PFSK-1 (cell line): ENCODE measurements around the gene HTT.

Source experiments
- FOXP2 ChIP-seq: optimal IDR thresholded peaks from 2 replicates; pipeline ENCODE3; 2011; ENCODE audit warnings: borderline replicate concordance, control low read depth, inconsistent platforms; ENCODE audit not compliant: insufficient read depth; ENCODE audit errors: extremely low read length, extremely low read depth
- POLR2AphosphoS5 ChIP-seq: IDR thresholded peaks from 2 replicates; pipeline ENCODE4 v1.6.1; 2012; ENCODE audit warnings: low read depth, mild to moderate bottlenecking, control low read depth, low read length, moderate library complexity
- SIN3A ChIP-seq: IDR thresholded peaks from 2 replicates; pipeline ENCODE4 v1.6.1; 2012; ENCODE audit warnings: mild to moderate bottlenecking, low read length, moderate library complexity, borderline replicate concordance; ENCODE audit not compliant: insufficient read depth
- TAF1 ChIP-seq: IDR thresholded peaks from 2 replicates; pipeline ENCODE4 v1.6.1; 2012; ENCODE audit warnings: low read length, control low read depth, borderline replicate concordance; ENCODE audit not compliant: insufficient read depth
- TF ChIP-seq, protein P1 (sequence below), 2 experiments: IDR thresholded peaks; 2 replicates each; pipeline versions ENCODE4 v1.6.1 to v1.8.0; 2011 to 2012; ENCODE audit warnings: low read depth in 2 of 2, low read length in 2 of 2, control low read depth in 1 of 2, inconsistent platforms in 1 of 2, mild to moderate bottlenecking in 1 of 2, moderate library complexity in 1 of 2; ENCODE audit not compliant: insufficient read depth in 1 of 2

HTT gene

DNA sequence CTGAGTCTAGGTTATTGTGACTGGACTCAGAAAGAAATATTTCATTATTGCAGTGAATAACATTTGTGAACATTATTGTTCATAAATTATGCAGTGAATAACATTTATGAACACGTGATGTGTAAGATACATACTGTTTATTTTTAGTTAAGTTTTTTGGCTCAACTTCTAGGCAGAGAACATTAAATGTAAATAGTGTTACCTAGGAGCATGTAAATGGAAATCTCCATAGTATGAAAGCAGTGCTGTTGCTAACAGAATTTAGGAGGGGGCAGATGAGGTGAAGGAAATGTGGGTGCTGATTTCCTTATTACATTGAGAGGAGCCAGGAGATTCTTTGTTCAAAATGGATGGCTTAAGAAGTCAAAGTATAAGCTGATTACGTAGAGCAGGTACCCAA lies 45.0 kb downstream of the HTT start:
- TF ChIP-seq POLR2AphosphoS5 (no peak), TAF1 (no peak), SIN3A (no peak), FOXP2 (no peak)
- TF ChIP-seq, protein P1, sequence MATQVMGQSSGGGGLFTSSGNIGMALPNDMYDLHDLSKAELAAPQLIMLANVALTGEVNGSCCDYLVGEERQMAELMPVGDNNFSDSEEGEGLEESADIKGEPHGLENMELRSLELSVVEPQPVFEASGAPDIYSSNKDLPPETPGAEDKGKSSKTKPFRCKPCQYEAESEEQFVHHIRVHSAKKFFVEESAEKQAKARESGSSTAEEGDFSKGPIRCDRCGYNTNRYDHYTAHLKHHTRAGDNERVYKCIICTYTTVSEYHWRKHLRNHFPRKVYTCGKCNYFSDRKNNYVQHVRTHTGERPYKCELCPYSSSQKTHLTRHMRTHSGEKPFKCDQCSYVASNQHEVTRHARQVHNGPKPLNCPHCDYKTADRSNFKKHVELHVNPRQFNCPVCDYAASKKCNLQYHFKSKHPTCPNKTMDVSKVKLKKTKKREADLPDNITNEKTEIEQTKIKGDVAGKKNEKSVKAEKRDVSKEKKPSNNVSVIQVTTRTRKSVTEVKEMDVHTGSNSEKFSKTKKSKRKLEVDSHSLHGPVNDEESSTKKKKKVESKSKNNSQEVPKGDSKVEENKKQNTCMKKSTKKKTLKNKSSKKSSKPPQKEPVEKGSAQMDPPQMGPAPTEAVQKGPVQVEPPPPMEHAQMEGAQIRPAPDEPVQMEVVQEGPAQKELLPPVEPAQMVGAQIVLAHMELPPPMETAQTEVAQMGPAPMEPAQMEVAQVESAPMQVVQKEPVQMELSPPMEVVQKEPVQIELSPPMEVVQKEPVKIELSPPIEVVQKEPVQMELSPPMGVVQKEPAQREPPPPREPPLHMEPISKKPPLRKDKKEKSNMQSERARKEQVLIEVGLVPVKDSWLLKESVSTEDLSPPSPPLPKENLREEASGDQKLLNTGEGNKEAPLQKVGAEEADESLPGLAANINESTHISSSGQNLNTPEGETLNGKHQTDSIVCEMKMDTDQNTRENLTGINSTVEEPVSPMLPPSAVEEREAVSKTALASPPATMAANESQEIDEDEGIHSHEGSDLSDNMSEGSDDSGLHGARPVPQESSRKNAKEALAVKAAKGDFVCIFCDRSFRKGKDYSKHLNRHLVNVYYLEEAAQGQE (IDR thresholded peaks at IDR 0.05; ENCODE audit: insufficient read depth in 1 of 2, low read depth in 2 of 2, low read length in 2 of 2) = no peak

DNA sequence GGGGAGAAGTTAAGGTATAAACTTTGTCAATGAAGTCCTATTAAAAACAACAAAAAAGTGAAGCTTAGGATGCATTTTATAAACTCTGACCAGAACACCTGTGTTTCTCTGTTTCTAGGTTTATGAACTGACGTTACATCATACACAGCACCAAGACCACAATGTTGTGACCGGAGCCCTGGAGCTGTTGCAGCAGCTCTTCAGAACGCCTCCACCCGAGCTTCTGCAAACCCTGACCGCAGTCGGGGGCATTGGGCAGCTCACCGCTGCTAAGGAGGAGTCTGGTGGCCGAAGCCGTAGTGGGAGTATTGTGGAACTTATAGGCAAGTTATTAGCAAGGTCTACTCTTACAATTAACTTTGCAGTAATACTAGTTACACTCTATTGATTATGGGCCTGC lies 46.6 kb downstream of the HTT start:
- TF ChIP-seq SIN3A (no peak), POLR2AphosphoS5 (no peak), FOXP2 (no peak)

DNA sequence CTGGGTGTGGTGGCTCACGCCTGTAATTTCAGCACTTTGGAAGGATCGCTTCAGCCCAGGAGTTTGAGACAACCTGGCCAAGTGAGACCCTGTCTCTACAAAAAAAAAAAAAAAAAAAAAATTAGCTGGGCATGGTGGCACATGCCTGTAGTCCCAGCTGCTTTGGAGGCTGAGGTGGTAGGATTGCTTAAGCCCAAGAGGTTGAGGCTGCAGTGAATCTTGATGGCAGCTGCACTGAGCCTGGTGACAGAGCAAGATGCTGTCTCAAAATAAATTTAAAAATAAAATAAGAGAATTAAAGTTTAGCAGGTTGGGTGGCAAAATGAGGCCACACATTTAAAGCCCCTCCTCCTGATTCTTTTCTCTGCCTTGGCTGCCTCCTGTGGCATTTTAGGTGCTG lies 47.1 kb downstream of the HTT start:
- TF ChIP-seq TAF1 = no peak
- no peak for TF ChIP-seq SIN3A
- TF ChIP-seq, protein P1 (IDR thresholded peaks at IDR 0.05; ENCODE audit: insufficient read depth in 1 of 2, low read depth in 2 of 2, low read length in 2 of 2) = no peak
- TF ChIP-seq FOXP2 = no peak
- no peak for TF ChIP-seq POLR2AphosphoS5

DNA sequence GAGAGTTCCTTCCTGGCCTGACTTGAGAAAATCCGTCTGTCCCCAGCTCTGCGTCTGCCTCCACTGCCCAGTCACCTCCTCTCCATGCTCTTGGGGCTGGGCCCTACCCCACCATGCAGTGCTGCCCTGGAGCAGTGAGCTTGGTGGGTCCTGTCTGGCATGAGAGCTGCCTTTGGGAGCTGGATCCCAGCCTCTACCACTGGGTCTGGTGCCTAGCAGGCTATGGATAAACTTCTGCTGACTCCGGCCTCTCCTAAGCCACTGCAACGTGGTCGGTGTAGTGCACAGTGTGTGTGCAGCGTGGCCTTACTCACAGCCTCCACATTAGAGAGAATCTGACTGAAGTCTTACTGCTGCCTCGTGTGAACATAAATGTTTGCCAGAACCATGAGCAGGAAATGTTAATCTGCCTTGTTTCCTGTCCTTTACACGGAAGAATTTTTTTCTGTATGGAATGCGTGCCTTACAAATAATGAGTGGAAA lies 47.6 kb downstream of the HTT start:
- TF ChIP-seq TAF1 (no peak), FOXP2 (no peak), POLR2AphosphoS5 (no peak), SIN3A (no peak)
- TF ChIP-seq, protein P1 (IDR thresholded peaks at IDR 0.05; ENCODE audit: insufficient read depth in 1 of 2, low read depth in 2 of 2, low read length in 2 of 2) = no peak

DNA sequence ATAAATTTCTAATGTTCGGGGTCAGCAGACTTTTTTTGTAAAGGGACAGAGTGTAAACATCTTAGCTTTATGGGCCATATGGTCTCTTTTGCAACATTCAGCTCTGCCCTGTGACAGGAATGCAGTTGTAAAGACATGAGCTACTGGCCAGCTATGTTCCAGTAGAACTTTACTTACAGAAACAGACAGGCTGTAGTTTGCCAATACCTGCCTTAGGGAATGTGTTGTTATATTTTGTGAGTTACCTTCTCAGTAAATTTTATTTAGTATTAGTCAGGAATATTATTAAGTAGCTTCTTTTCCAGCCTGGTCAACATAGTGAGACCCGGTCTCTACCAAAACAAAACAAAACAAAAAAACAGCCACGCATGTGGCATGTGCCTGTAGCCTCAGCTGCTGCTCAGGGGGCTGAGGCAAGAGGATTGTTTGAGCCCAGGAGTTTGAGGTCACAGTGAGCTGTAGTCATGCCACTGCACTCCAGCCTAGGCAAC lies 48.7 kb downstream of the HTT start:
- TF ChIP-seq TAF1 (no peak), FOXP2 (no peak), SIN3A (no peak), POLR2AphosphoS5 (no peak)
- TF ChIP-seq, protein P1 (IDR thresholded peaks at IDR 0.05; ENCODE audit: insufficient read depth in 1 of 2, low read depth in 2 of 2, low read length in 2 of 2) = no peak
